ENCODE measurements around the gene OR10V1.
"Not testable (repeated sequence)": the region's sequence is repeated elsewhere in the genome, so short reads cannot be mapped to it uniquely, and the experiment has no call there.

OR10V1 gene

DNA sequence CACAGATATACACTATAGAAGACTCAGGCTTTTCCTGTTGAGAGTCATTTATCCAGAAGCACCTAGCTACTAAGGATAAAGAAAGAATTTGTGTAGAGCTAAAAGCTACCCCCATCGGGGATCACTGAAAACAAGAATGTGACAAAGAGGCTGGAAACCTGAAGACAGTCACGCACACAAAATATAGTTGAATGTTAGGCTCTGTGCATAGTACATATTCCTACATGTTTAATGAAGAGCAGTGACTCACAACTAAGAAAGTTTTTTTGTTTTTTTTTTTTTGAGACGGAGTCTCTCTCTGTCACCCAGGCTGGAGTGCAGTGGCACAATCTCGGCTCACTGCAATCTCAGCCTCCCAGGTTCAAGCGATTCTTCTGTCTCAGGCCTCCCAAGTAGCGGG, 8.4 kb downstream of the OR10V1 start:
- H3K79me1 ChIP-seq (ENCODE audit: low read depth, low read length) = no peaks in the 10 kb centered on the region
- no peak overlapping the region for H2BK120ac ChIP-seq (ENCODE audit: low read depth, low read length)
- no peaks in the 10 kb centered on the region for H3K36me3 ChIP-seq (replicated peaks in 1 of 2; ENCODE audit: control insufficient read depth in 2 of 2, insufficient read depth in 2 of 2, low read length in 2 of 2)
- H2AFZ ChIP-seq (ENCODE audit: low read length) = no peak overlapping the region
- no peaks in the 10 kb centered on the region for H3K9me3 ChIP-seq (replicated peaks in 1 of 2; ENCODE audit: control insufficient read depth in 2 of 2, insufficient read depth in 1 of 2, low read depth in 1 of 2, low read length in 2 of 2)
- WGBS, 2 donors (ENCODE audit: extremely low coverage in 2 of 2, insufficient read length in 2 of 2, insufficient replicate concordance in 1 of 2) = no CpG with 5 or more reads among the region's 6 CpGs
- H2BK12ac ChIP-seq (ENCODE audit: low read length) = no peak overlapping the region
- no peaks in the 10 kb centered on the region for H3K4me1 ChIP-seq (ENCODE audit: control insufficient read depth in 2 of 2, insufficient read depth in 1 of 2, low read depth in 1 of 2, low read length in 2 of 2)
- DNase-seq (ENCODE audit: low spot score) = no peak
- no peak overlapping the region for H2BK15ac ChIP-seq (ENCODE audit: low read length)
- no peak overlapping the region for H3K23ac ChIP-seq (ENCODE audit: low read depth, low read length, poor library complexity)
- no peak overlapping the region for H3K4me3 ChIP-seq (ENCODE audit: low read length in 2 of 2)
- no peak overlapping the region for H2AK5ac ChIP-seq (ENCODE audit: low read depth, low read length)
- H3K4me2 ChIP-seq (ENCODE audit: insufficient read depth, low read length, poor library complexity, severe bottlenecking) = no peak overlapping the region
- H3K4ac ChIP-seq (ENCODE audit: low read length) = no peak overlapping the region
- no peak overlapping the region for H4K91ac ChIP-seq (ENCODE audit: low read depth, low read length, poor library complexity)
- no peak overlapping the region for H3K14ac ChIP-seq (ENCODE audit: low read length)
- H3K18ac ChIP-seq (ENCODE audit: low read length) = no peak overlapping the region
- H3K27me3 ChIP-seq (ENCODE audit: control insufficient read depth in 3 of 3, insufficient read depth in 3 of 3, low read depth in 1 of 3, low read length in 3 of 3) = peaks cover 0 to 3% (median 0%) of the 10 kb centered on the region in 3 experiments
- no peak overlapping the region for H4K8ac ChIP-seq (ENCODE audit: low read depth, low read length)
- no peak overlapping the region for H3K9ac ChIP-seq (ENCODE audit: low read depth, low read length, poor library complexity)
- H2BK5ac ChIP-seq (ENCODE audit: low read length) = no peak overlapping the region
- no peak overlapping the region for H3K27ac ChIP-seq (replicated peaks; ENCODE audit: low read length)

DNA sequence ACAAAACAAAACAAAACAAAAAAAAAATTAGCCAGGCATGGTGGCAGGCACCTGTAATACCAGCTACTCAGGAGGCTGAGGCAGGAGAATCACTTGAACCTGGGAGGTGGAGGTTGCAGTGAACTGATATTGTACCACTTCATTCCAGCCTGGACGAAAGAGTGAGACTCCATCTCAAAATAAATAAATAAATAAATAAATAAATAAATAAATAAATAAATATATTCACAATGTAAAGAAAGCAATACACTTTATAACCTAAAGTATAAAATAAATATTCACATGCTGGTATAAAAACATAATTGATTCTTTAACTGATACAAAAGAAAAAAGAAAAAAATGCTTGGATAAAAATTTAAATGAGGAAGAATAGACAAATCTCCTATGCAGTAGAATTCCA, 10.1 kb downstream of the OR10V1 start:
- not testable (repeated sequence) for H3K4me1 ChIP-seq (ENCODE audit: control insufficient read depth in 2 of 2, insufficient read depth in 1 of 2, low read depth in 1 of 2, low read length in 2 of 2); H4K8ac ChIP-seq (ENCODE audit: low read depth, low read length); H2BK5ac ChIP-seq (ENCODE audit: low read length); H3K9ac ChIP-seq (ENCODE audit: low read depth, low read length, poor library complexity); H3K4me2 ChIP-seq (ENCODE audit: insufficient read depth, low read length, poor library complexity, severe bottlenecking); H3K79me1 ChIP-seq (ENCODE audit: low read depth, low read length); H3K4ac ChIP-seq (ENCODE audit: low read length); H3K14ac ChIP-seq (ENCODE audit: low read length); H3K23ac ChIP-seq (ENCODE audit: low read depth, low read length, poor library complexity); H2AK5ac ChIP-seq (ENCODE audit: low read depth, low read length); H3K27ac ChIP-seq (replicated peaks; ENCODE audit: low read length); H3K4me3 ChIP-seq (ENCODE audit: low read length in 2 of 2); H3K9me3 ChIP-seq (replicated peaks in 1 of 2; ENCODE audit: control insufficient read depth in 2 of 2, insufficient read depth in 1 of 2, low read depth in 1 of 2, low read length in 2 of 2); H2AFZ ChIP-seq (ENCODE audit: low read length); H2BK15ac ChIP-seq (ENCODE audit: low read length); H2BK120ac ChIP-seq (ENCODE audit: low read depth, low read length); H2BK12ac ChIP-seq (ENCODE audit: low read length); H3K18ac ChIP-seq (ENCODE audit: low read length); DNase-seq (ENCODE audit: low spot score); H3K36me3 ChIP-seq (replicated peaks in 1 of 2; ENCODE audit: control insufficient read depth in 2 of 2, insufficient read depth in 2 of 2, low read length in 2 of 2); H4K91ac ChIP-seq (ENCODE audit: low read depth, low read length, poor library complexity); H3K27me3 ChIP-seq (ENCODE audit: control insufficient read depth in 3 of 3, insufficient read depth in 3 of 3, low read depth in 1 of 3, low read length in 3 of 3)
- WGBS, 2 donors (ENCODE audit: extremely low coverage in 2 of 2, insufficient read length in 2 of 2, insufficient replicate concordance in 1 of 2) = no CpG with 5 or more reads among the region's 1 CpG

DNA sequence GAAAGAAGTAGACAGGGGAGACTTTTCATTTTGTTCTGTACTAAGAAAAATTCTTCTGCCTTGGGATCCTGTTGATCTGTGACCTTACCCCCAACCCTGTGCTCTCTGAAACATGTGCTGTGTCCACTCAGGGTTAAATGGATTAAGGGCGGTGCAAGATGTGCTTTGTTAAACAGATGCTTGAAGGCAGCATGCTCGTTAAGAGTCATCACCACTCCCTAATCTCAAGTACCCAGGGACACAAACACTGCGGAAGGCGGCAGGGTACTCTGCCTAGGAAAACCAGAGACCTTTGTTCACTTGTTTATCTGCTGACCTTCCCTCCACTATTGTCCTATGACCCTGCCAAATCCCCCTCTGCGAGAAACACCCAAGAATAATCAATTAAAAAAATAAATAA, 13.5 kb downstream of the OR10V1 start:
- not testable (repeated sequence) for H3K27me3 ChIP-seq (ENCODE audit: control insufficient read depth in 3 of 3, insufficient read depth in 3 of 3, low read depth in 1 of 3, low read length in 3 of 3); H2BK15ac ChIP-seq (ENCODE audit: low read length); H4K8ac ChIP-seq (ENCODE audit: low read depth, low read length); H3K9me3 ChIP-seq (replicated peaks in 1 of 2; ENCODE audit: control insufficient read depth in 2 of 2, insufficient read depth in 1 of 2, low read depth in 1 of 2, low read length in 2 of 2); H2BK5ac ChIP-seq (ENCODE audit: low read length); H2AK5ac ChIP-seq (ENCODE audit: low read depth, low read length); H3K4me3 ChIP-seq (ENCODE audit: low read length in 2 of 2); H3K79me1 ChIP-seq (ENCODE audit: low read depth, low read length); H3K23ac ChIP-seq (ENCODE audit: low read depth, low read length, poor library complexity); H2BK120ac ChIP-seq (ENCODE audit: low read depth, low read length); H3K27ac ChIP-seq (replicated peaks; ENCODE audit: low read length); H3K36me3 ChIP-seq (replicated peaks in 1 of 2; ENCODE audit: control insufficient read depth in 2 of 2, insufficient read depth in 2 of 2, low read length in 2 of 2); H3K4me2 ChIP-seq (ENCODE audit: insufficient read depth, low read length, poor library complexity, severe bottlenecking); H3K18ac ChIP-seq (ENCODE audit: low read length); H3K14ac ChIP-seq (ENCODE audit: low read length); H2BK12ac ChIP-seq (ENCODE audit: low read length); H3K4ac ChIP-seq (ENCODE audit: low read length); H4K91ac ChIP-seq (ENCODE audit: low read depth, low read length, poor library complexity); DNase-seq (ENCODE audit: low spot score); H2AFZ ChIP-seq (ENCODE audit: low read length); H3K9ac ChIP-seq (ENCODE audit: low read depth, low read length, poor library complexity); H3K4me1 ChIP-seq (ENCODE audit: control insufficient read depth in 2 of 2, insufficient read depth in 1 of 2, low read depth in 1 of 2, low read length in 2 of 2)
- no CpG with 5 or more reads among the region's 5 CpGs for WGBS, 2 donors (ENCODE audit: extremely low coverage in 2 of 2, insufficient read length in 2 of 2, insufficient replicate concordance in 1 of 2)

DNA sequence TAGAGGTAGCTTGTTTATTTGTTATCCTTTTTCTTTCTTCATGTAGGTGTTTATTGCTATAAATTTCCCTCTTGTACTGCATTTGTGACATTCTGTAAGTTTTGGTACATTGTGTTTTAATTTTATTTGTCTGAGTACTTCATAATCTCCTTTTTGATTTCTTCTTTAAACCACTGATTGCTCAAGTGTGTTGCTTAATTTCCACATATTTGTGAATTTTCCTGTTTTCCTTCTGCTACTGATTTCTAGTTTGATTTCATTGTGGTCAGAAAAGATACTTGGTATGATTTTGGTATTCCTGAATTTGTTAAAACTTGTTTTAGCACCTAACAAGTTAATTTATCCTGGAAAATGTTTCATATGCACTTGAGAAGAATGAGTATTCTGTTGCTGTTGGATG, 15.1 kb downstream of the OR10V1 start:
- no peaks in the 10 kb centered on the region for H3K4me1 ChIP-seq (ENCODE audit: control insufficient read depth in 2 of 2, insufficient read depth in 1 of 2, low read depth in 1 of 2, low read length in 2 of 2)
- H4K8ac ChIP-seq (ENCODE audit: low read depth, low read length) = no peak overlapping the region
- H3K4ac ChIP-seq (ENCODE audit: low read length) = no peak overlapping the region
- H3K79me1 ChIP-seq (ENCODE audit: low read depth, low read length) = no peaks in the 10 kb centered on the region
- no peak overlapping the region for H3K27ac ChIP-seq (replicated peaks; ENCODE audit: low read length)
- no peaks in the 10 kb centered on the region for H3K27me3 ChIP-seq (ENCODE audit: control insufficient read depth in 3 of 3, insufficient read depth in 3 of 3, low read depth in 1 of 3, low read length in 3 of 3)
- no peak overlapping the region for H3K14ac ChIP-seq (ENCODE audit: low read length)
- no peak overlapping the region for H4K91ac ChIP-seq (ENCODE audit: low read depth, low read length, poor library complexity)
- no peak overlapping the region for H3K23ac ChIP-seq (ENCODE audit: low read depth, low read length, poor library complexity)
- H3K4me2 ChIP-seq (ENCODE audit: insufficient read depth, low read length, poor library complexity, severe bottlenecking) = no peak overlapping the region
- H3K9ac ChIP-seq (ENCODE audit: low read depth, low read length, poor library complexity) = no peak overlapping the region
- no peak for DNase-seq (ENCODE audit: low spot score)
- no peak overlapping the region for H2BK12ac ChIP-seq (ENCODE audit: low read length)
- no peak overlapping the region for H2AK5ac ChIP-seq (ENCODE audit: low read depth, low read length)
- no peak overlapping the region for H2BK120ac ChIP-seq (ENCODE audit: low read depth, low read length)
- H3K18ac ChIP-seq (ENCODE audit: low read length) = no peak overlapping the region
- no peak overlapping the region for H2BK5ac ChIP-seq (ENCODE audit: low read length)
- no peak overlapping the region for H2AFZ ChIP-seq (ENCODE audit: low read length)
- no peak overlapping the region for H2BK15ac ChIP-seq (ENCODE audit: low read length)
- no peaks in the 10 kb centered on the region for H3K36me3 ChIP-seq (replicated peaks in 1 of 2; ENCODE audit: control insufficient read depth in 2 of 2, insufficient read depth in 2 of 2, low read length in 2 of 2)
- H3K9me3 ChIP-seq (replicated peaks in 1 of 2; ENCODE audit: control insufficient read depth in 2 of 2, insufficient read depth in 1 of 2, low read depth in 1 of 2, low read length in 2 of 2) = no peaks in the 10 kb centered on the region
- H3K4me3 ChIP-seq (ENCODE audit: low read length in 2 of 2) = no peak overlapping the region
